ENCODE data around the gene LRBA. TPM values are rescaled to one million over a fixed set of nuclear protein-coding genes. Genes with fewer than 3 reads are reported as not detected.

Gene LRBA
- total RNA-seq, 1 experiment from 2014 or later = 69.1 TPM

DNA sequence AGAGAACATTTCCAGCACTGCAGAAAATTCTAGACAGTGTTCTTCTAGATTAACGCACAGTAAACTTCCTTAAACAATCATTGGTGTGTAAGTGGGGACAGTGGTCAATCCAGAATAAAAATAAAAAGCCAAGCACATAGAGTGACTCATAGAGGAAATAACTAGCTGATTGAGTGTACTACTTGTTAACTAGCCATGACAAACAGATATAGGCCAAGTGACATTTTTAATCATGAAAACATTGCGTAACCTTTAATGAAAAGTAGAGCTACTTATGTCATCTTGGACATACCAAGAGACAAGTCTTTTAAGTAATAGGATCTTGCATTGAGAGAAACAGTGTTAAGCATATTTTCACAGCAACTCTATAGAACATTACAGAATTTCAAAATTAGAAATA is 667.0 kb downstream of the LRBA start (continued):
- no peak for TF ChIP-seq CREM (CRISPR knock-in tag; IDR thresholded peaks at IDR 0.05)
- no peak for TF ChIP-seq ELF4 (CRISPR knock-in tag; IDR thresholded peaks at IDR 0.05; ENCODE audit: low read depth)
- TF ChIP-seq ATF1 (CRISPR knock-in tag; IDR thresholded peaks at IDR 0.05) = no peak
- TF ChIP-seq NR3C1 (CRISPR knock-in tag; conservative IDR thresholded peaks at IDR 0.05; ENCODE audit: low read depth) = no peak
- TF ChIP-seq, protein P1, sequence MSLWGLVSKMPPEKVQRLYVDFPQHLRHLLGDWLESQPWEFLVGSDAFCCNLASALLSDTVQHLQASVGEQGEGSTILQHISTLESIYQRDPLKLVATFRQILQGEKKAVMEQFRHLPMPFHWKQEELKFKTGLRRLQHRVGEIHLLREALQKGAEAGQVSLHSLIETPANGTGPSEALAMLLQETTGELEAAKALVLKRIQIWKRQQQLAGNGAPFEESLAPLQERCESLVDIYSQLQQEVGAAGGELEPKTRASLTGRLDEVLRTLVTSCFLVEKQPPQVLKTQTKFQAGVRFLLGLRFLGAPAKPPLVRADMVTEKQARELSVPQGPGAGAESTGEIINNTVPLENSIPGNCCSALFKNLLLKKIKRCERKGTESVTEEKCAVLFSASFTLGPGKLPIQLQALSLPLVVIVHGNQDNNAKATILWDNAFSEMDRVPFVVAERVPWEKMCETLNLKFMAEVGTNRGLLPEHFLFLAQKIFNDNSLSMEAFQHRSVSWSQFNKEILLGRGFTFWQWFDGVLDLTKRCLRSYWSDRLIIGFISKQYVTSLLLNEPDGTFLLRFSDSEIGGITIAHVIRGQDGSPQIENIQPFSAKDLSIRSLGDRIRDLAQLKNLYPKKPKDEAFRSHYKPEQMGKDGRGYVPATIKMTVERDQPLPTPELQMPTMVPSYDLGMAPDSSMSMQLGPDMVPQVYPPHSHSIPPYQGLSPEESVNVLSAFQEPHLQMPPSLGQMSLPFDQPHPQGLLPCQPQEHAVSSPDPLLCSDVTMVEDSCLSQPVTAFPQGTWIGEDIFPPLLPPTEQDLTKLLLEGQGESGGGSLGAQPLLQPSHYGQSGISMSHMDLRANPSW (CRISPR knock-in tag; conservative IDR thresholded peaks at IDR 0.05; ENCODE audit: low read depth) = no peak
- TF ChIP-seq, protein P2, sequence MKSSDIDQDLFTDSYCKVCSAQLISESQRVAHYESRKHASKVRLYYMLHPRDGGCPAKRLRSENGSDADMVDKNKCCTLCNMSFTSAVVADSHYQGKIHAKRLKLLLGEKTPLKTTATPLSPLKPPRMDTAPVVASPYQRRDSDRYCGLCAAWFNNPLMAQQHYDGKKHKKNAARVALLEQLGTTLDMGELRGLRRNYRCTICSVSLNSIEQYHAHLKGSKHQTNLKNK (CRISPR knock-in tag; IDR thresholded peaks at IDR 0.05) = no peak
- TF ChIP-seq JAZF1 (CRISPR knock-in tag; IDR thresholded peaks at IDR 0.05) = no peak
- TF ChIP-seq MXD4 (CRISPR knock-in tag; IDR thresholded peaks at IDR 0.05; ENCODE audit: borderline replicate concordance) = no peak
- TF ChIP-seq, protein P3, sequence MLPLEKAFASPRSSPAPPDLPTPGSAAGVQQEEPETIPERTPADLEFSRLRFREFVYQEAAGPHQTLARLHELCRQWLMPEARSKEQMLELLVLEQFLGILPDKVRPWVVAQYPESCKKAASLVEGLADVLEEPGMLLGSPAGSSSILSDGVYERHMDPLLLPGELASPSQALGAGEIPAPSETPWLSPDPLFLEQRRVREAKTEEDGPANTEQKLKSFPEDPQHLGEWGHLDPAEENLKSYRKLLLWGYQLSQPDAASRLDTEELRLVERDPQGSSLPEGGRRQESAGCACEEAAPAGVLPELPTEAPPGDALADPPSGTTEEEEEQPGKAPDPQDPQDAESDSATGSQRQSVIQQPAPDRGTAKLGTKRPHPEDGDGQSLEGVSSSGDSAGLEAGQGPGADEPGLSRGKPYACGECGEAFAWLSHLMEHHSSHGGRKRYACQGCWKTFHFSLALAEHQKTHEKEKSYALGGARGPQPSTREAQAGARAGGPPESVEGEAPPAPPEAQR (CRISPR knock-in tag; IDR thresholded peaks at IDR 0.05) = no peak
- no peak for TF ChIP-seq NR1H2 (CRISPR knock-in tag; IDR thresholded peaks at IDR 0.05)

DNA sequence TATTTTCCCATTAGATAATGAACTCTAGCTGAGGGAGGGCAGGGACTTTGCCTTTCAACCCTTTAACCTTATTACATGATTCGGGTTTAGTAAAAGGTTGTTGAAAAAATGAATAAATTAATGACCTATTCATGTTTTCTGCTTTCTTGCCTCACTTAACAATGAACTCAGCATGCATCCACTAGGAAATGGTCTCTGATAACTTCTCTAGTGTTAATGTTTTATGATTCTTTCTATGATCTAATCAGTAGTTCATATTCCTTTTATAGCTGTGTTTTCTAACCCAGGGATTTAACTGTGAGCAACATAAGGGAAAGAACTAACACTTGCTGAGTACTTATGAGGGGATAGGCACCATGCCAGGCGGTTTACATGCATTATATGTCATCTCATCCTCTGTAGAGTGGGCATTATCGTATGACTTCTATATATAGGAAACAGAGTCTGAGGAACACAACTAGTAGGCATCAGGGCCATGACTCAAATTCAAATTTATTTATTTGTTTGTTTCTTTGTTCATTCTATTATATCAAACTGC is 669.8 kb downstream of the LRBA start:
- Mint-ChIP-seq H3K4me1 (peaks cover 5% of the 10 kb centered on the region), H3K36me3 (no peaks in the 10 kb centered on the region), H3K9me3 (no peaks in the 10 kb centered on the region), H3K27me3 (ENCODE audit: low read depth) (no peaks in the 10 kb centered on the region), H3K27ac (no peak overlapping the region), H3K4me3 (no peak overlapping the region)
- DNase-seq (ENCODE audit: low spot score) (no peak), ATAC-seq (no peak)
- ChIA-PET POLR2A (interaction anchor here (0.6 kb wide), 1 partner anchor 683 kb away, joined by 3 read pairs; no protein-coding TSS in a partner anchor), CTCF (no interaction called here)
- no peak for TF ChIP-seq ZNF232 (CRISPR knock-in tag; IDR thresholded peaks at IDR 0.05)
- no peak for TF ChIP-seq HMGA2 (CRISPR knock-in tag; IDR thresholded peaks at IDR 0.05)
- TF ChIP-seq ELF4 (CRISPR knock-in tag; IDR thresholded peaks at IDR 0.05; ENCODE audit: low read depth) = no peak
- TF ChIP-seq, protein P4, sequence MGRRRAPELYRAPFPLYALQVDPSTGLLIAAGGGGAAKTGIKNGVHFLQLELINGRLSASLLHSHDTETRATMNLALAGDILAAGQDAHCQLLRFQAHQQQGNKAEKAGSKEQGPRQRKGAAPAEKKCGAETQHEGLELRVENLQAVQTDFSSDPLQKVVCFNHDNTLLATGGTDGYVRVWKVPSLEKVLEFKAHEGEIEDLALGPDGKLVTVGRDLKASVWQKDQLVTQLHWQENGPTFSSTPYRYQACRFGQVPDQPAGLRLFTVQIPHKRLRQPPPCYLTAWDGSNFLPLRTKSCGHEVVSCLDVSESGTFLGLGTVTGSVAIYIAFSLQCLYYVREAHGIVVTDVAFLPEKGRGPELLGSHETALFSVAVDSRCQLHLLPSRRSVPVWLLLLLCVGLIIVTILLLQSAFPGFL (CRISPR knock-in tag; IDR thresholded peaks at IDR 0.05; ENCODE audit: borderline replicate concordance) = no peak
- TF ChIP-seq NFE2L1 (CRISPR knock-in tag; IDR thresholded peaks at IDR 0.05) = no peak
- TF ChIP-seq GRHL2 (CRISPR knock-in tag; IDR thresholded peaks at IDR 0.05; ENCODE audit: insufficient replicate concordance, severe bottlenecking) = no peak
- TF ChIP-seq SP1 (CRISPR knock-in tag; conservative IDR thresholded peaks at IDR 0.05) = no peak
- TF ChIP-seq, protein P1 (CRISPR knock-in tag; conservative IDR thresholded peaks at IDR 0.05; ENCODE audit: low read depth) = no peak
- TF ChIP-seq, protein P5, sequence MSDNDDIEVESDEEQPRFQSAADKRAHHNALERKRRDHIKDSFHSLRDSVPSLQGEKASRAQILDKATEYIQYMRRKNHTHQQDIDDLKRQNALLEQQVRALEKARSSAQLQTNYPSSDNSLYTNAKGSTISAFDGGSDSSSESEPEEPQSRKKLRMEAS (CRISPR knock-in tag; IDR thresholded peaks at IDR 0.05) = no peak
